T47D (cell line): ENCODE measurements around the gene USP32.
"Not testable (repeated sequence)": the region's sequence is repeated elsewhere in the genome, so short reads cannot be mapped to it uniquely, and the experiment has no call there.

Experiments used
- DNase-seq, 2 experiments: peaks; one replicate each; pipeline versions ENCODE4 v3.0.0 to v3.0.0-alpha.2; 2011 to 2012; ENCODE audit warnings: low read depth in 1 of 2, low spot score in 1 of 2
- JUND ChIP-seq: IDR thresholded peaks from 2 replicates; pipeline ENCODE4 v1.6.1; 2012; ENCODE audit warnings: low read depth
- in situ Hi-C: cut with HindIII; loops from 2 replicates; pipeline ENCODE4 v1.10.0; 2016; ENCODE audit warnings: low sequenced_read_pairs, low pct_unique_long_range_greater_than_20kb

USP32 gene

GRCh38 chr17:60422162-60422665, 30.3 kb upstream of the USP32 start, which contains the start of gene CHCT1:
TSS of gene CHCT1 (plus strand) at chr17:60422489. CDS start at chr17:60422593, 104 bp downstream.
- in situ Hi-C loops = no loop called here
- TF ChIP-seq JUND = no peak
- DNase-seq = no peak

- in situ Hi-C loops = no loop called here
- no peak for TF ChIP-seq JUND
- DNase-seq = no peak
These were observed 29.6 kb upstream of the USP32 start for GRCh38 chr17:60421273-60422161.

- DNase-seq, in situ Hi-C loops: not testable (repeated sequence)
These were observed 27.9 kb upstream of the USP32 start for GRCh38 chr17:60419875-60420274.

GRCh38 chr17:60419003-60419402, 27.1 kb upstream of the USP32 start:
- DNase-seq, in situ Hi-C loops: not testable (repeated sequence)

- no peak for DNase-seq
- TF ChIP-seq JUND = no peak
- in situ Hi-C loops = no loop called here
These were observed 24.5 kb upstream of the USP32 start for GRCh38 chr17:60416368-60416925.

GRCh38 chr17:60415146-60415545, 23.2 kb upstream of the USP32 start:
- no peak for TF ChIP-seq JUND
- in situ Hi-C loops = no loop called here
- DNase-seq = no peak

- in situ Hi-C loops = no loop called here
- DNase-seq = no peak
- TF ChIP-seq JUND = no peak
These were observed 20.8 kb upstream of the USP32 start for GRCh38 chr17:60412701-60413100.

GRCh38 chr17:60410001-60410400, 18.1 kb upstream of the USP32 start:
- no peak for DNase-seq
- TF ChIP-seq JUND = no peak
- in situ Hi-C loops = no loop called here

- in situ Hi-C loops = no loop called here
- no peak for DNase-seq
- no peak for TF ChIP-seq JUND
These were observed 15.0 kb upstream of the USP32 start for GRCh38 chr17:60406887-60407286.

- in situ Hi-C loops = no loop called here
- TF ChIP-seq JUND = no peak
- no peak for DNase-seq
These were observed 12.0 kb upstream of the USP32 start for GRCh38 chr17:60403962-60404361.

GRCh38 chr17:60403523-60403810, 11.5 kb upstream of the USP32 start:
- no peak for TF ChIP-seq JUND
- in situ Hi-C loops = no loop called here
- no peak for DNase-seq

- TF ChIP-seq JUND = no peak
- in situ Hi-C loops = no loop called here
- DNase-seq = no peak
These were observed 9.9 kb upstream of the USP32 start for GRCh38 chr17:60401819-60402218.

GRCh38 chr17:60398227-60398959, 6.5 kb upstream of the USP32 start:
- in situ Hi-C loops = no loop called here
- no peak for DNase-seq
- TF ChIP-seq JUND = no peak
